CD14-positive monocyte (primary cell): ENCODE measurements around the gene ELOVL6. TPM values are rescaled to one million over a fixed set of nuclear protein-coding genes. Genes with fewer than 3 reads are reported as not detected.

Source experiments
- DNase-seq, 3 donors: peaks; one replicate each; pipeline ENCODE4 v3.0.0-alpha.2; 2011 to 2022
- H2AFZ ChIP-seq: 2 replicates; pipeline ENCODE4 v1.6.0; 2012; ENCODE audit warnings: mild to moderate bottlenecking, low read depth, low read length, inconsistent platforms; ENCODE audit not compliant: insufficient read depth, poor library complexity, severe bottlenecking
- H3K27ac ChIP-seq, 2 donors: 1 replicate in 1 of 2; 2 replicates in 1 of 2; pipeline ENCODE4 v1.5.1; 2012 to 2013; ENCODE audit warnings: low read length in 2 of 2, control low read depth in 1 of 2, inconsistent platforms in 1 of 2, low read depth in 1 of 2, mild to moderate bottlenecking in 1 of 2
- H3K27me3 ChIP-seq, 2 donors: one replicate each; pipeline versions ENCODE4 v1.6.0 to v1.6.1; 2011 to 2013; ENCODE audit warnings: low read length in 2 of 2; ENCODE audit not compliant: control insufficient read depth in 2 of 2, insufficient read depth in 2 of 2
- H3K36me3 ChIP-seq, 2 donors: replicated peaks in 1 of 2; 1 replicate in 1 of 2; 2 replicates in 1 of 2; pipeline versions ENCODE4 v1.5.1 to v1.6.1; 2012 to 2013; ENCODE audit warnings: low read length in 2 of 2, control low read depth in 1 of 2, inconsistent platforms in 1 of 2, mild to moderate bottlenecking in 1 of 2; ENCODE audit not compliant: insufficient read depth in 2 of 2, control insufficient read depth in 1 of 2
- H3K4me1 ChIP-seq, 2 donors: 1 replicate in 1 of 2; 2 replicates in 1 of 2; pipeline versions ENCODE4 v1.5.1 to v1.6.1; 2012 to 2013; ENCODE audit warnings: low read length in 2 of 2, control low read depth in 1 of 2, inconsistent platforms in 1 of 2, mild to moderate bottlenecking in 1 of 2, moderate library complexity in 1 of 2; ENCODE audit not compliant: insufficient read depth in 2 of 2, control insufficient read depth in 1 of 2
- H3K4me2 ChIP-seq: replicated peaks from 2 replicates; pipeline ENCODE3; 2012; ENCODE audit warnings: low read length, moderate library complexity, mild to moderate bottlenecking; ENCODE audit not compliant: poor library complexity, severe bottlenecking; ENCODE audit errors: extremely low read depth
- H3K4me3 ChIP-seq, 3 experiments: fragments of 200-600 bp in 1 of 3; sonication (generic) in 1 of 3; replicated peaks in 1 of 3; 1 replicate in 2 of 3; 2 replicates in 1 of 3; pipeline ENCODE4 v1.5.1; 2011 to 2013; ENCODE audit warnings: low read length in 3 of 3, mild to moderate bottlenecking in 3 of 3, control low read depth in 2 of 3, low read depth in 2 of 3, inconsistent platforms in 1 of 3, moderate library complexity in 1 of 3
- H3K79me2 ChIP-seq: 2 replicates; pipeline ENCODE4 v1.6.0; 2012; ENCODE audit warnings: mild to moderate bottlenecking, control low read depth, inconsistent platforms, low read length, moderate library complexity; ENCODE audit not compliant: insufficient read depth
- H3K9ac ChIP-seq: 2 replicates; pipeline ENCODE4 v1.6.0; 2017; ENCODE audit warnings: low read length, mild to moderate bottlenecking; ENCODE audit not compliant: insufficient read depth, poor library complexity, severe bottlenecking
- H3K9me3 ChIP-seq, 2 donors: replicated peaks in 1 of 2; 1 replicate in 1 of 2; 2 replicates in 1 of 2; pipeline versions ENCODE4 v1.5.1 to v1.6.1; 2012 to 2013; ENCODE audit warnings: low read length in 2 of 2, control low read depth in 1 of 2; ENCODE audit not compliant: control insufficient read depth in 1 of 2, insufficient read depth in 1 of 2
- H4K20me1 ChIP-seq: 2 replicates; pipeline ENCODE4 v1.6.0; 2012; ENCODE audit warnings: mild to moderate bottlenecking, low read length, control low read depth, moderate library complexity; ENCODE audit not compliant: insufficient read depth
- H3K27ac Mint-ChIP-seq, 7 donors: one replicate each; pipeline ENCODE4 v1.8.0; 2020; ENCODE audit warnings: mild to moderate bottlenecking in 7 of 7, mixed read lengths in 7 of 7, moderate library complexity in 6 of 7, inconsistent platforms in 2 of 7
- H3K27me3 Mint-ChIP-seq, 3 donors: one replicate each; pipeline ENCODE4 v1.8.0; 2021 to 2022; ENCODE audit warnings: low read depth in 3 of 3, mild to moderate bottlenecking in 3 of 3, mixed read lengths in 3 of 3, moderate library complexity in 3 of 3, inconsistent platforms in 1 of 3
- H3K36me3 Mint-ChIP-seq, 2 donors: one replicate each; pipeline ENCODE4 v1.8.0; 2020; ENCODE audit warnings: mixed read lengths in 2 of 2, inconsistent platforms in 1 of 2, mild to moderate bottlenecking in 1 of 2
- H3K4me1 Mint-ChIP-seq: one replicate; pipeline ENCODE4 v1.8.0; 2020; ENCODE audit warnings: mild to moderate bottlenecking, mixed read lengths
- H3K4me3 Mint-ChIP-seq, 2 donors: one replicate each; pipeline ENCODE4 v1.8.0; 2020; ENCODE audit warnings: mild to moderate bottlenecking in 2 of 2, mixed read lengths in 2 of 2, moderate library complexity in 1 of 2
- H3K9me3 Mint-ChIP-seq, 7 donors: one replicate each; pipeline ENCODE4 v1.8.0; 2020 to 2022; ENCODE audit warnings: mixed read lengths in 7 of 7, mild to moderate bottlenecking in 6 of 7, moderate library complexity in 6 of 7, inconsistent platforms in 2 of 7
- CTCF ChIP-seq: fragments of 200-600 bp; IDR thresholded peaks from one replicate; pipeline ENCODE4 v1.8.0; 2022; ENCODE audit warnings: antibody characterized with exemption, mild to moderate bottlenecking
- WGBS: methylation state at CpG from one replicate; pipeline ENCODE4 v1.1.5; 2013; ENCODE audit warnings: missing lambda C conversion rate; ENCODE audit not compliant: insufficient coverage; 5-methylcytosine and 5-hydroxymethylcytosine counted together
- intact Hi-C, 2 donors: fragments of 100-400 bp; cut with micrococcal nuclease; formaldehyde crosslinking; loops; one replicate each; pipeline versions ENCODE4 v1.15.0 to v1.15.1; 2023
- polyA plus RNA-seq, 3 donors: library from polyadenylated mRNA; depleted of rRNA in 1 of 3; unstranded in 2 of 3; stranded (reverse) in 1 of 3; fragments of 300-500 nt in 2 of 3; fragments of >200 nt in 1 of 3; fragmentation: Illumina TruSeq in 2 of 3; gene quantifications; 1 replicate in 2 of 3; 2 replicates in 1 of 3; pipeline ENCODE4 v1.2.3, GENCODE V29; 2012 to 2021

The ELOVL6 gene
- polyA plus RNA-seq, 3 donors, result 0.11 to 0.19 TPM; not detected in 1

GRCh38 chr4:110208419-110208818 lies 10.0 kb upstream of the ELOVL6 start:
- intact Hi-C loops, result loop anchor here in 1 of 2 donors (10.0 kb wide), 1 partner anchor 154 kb away; no protein-coding TSS in a partner anchor
- H3K9me3 Mint-ChIP-seq, result no peaks in the 10 kb centered on the region
- no peak overlapping the region for H3K27ac ChIP-seq
- H3K4me1 Mint-ChIP-seq, result peaks cover 1% of the 10 kb centered on the region
- H3K79me2 ChIP-seq, result no peaks in the 10 kb centered on the region
- no peaks in the 10 kb centered on the region for H3K27me3 ChIP-seq
- no peaks in the 10 kb centered on the region for H4K20me1 ChIP-seq
- peaks cover 8 to 9% (median 8%) of the 10 kb centered on the region in 3 donors for H3K27me3 Mint-ChIP-seq
- no peak overlapping the region for H3K4me2 ChIP-seq
- no peak for TF ChIP-seq CTCF
- H3K36me3 Mint-ChIP-seq, result no peaks in the 10 kb centered on the region
- H3K4me3 ChIP-seq, result no peak overlapping the region
- no peak overlapping the region for H3K4me3 Mint-ChIP-seq
- H3K9ac ChIP-seq, result no peak overlapping the region
- no peak overlapping the region for H3K27ac Mint-ChIP-seq
- WGBS, result 90% methylated on average over 5 of the region's 6 CpGs
- H3K9me3 ChIP-seq, result no peaks in the 10 kb centered on the region
- no peak overlapping the region for H2AFZ ChIP-seq
- no peaks in the 10 kb centered on the region for H3K36me3 ChIP-seq
- H3K4me1 ChIP-seq, result no peaks in the 10 kb centered on the region
- DNase-seq, result no peak

GRCh38 chr4:110207233-110207632 lies 8.8 kb upstream of the ELOVL6 start:
- H3K4me1 Mint-ChIP-seq, result peaks cover 1% of the 10 kb centered on the region
- Histone ChIP-seq H3K4me1 (no peaks in the 10 kb centered on the region), H3K27me3 (no peaks in the 10 kb centered on the region), H3K36me3 (no peaks in the 10 kb centered on the region), H3K27ac (no peak overlapping the region), H3K9me3 (no peaks in the 10 kb centered on the region), H3K79me2 (no peaks in the 10 kb centered on the region), H3K4me2 (no peak overlapping the region), H3K9ac (no peak overlapping the region), H4K20me1 (no peaks in the 10 kb centered on the region), H2AFZ (no peak overlapping the region), H3K4me3 (no peak overlapping the region)
- no peak overlapping the region for H3K4me3 Mint-ChIP-seq
- WGBS, result no CpG with 5 or more reads among the region's 1 CpG
- no peak for DNase-seq
- no peaks in the 10 kb centered on the region for H3K9me3 Mint-ChIP-seq
- TF ChIP-seq CTCF, result no peak
- H3K27ac Mint-ChIP-seq, result no peak overlapping the region
- peaks cover 11% of the 10 kb centered on the region in 3 donors for H3K27me3 Mint-ChIP-seq
- intact Hi-C loops, result loop anchor here in 1 of 2 donors (10.0 kb wide), 1 partner anchor 152 kb away; no protein-coding TSS in a partner anchor
- no peaks in the 10 kb centered on the region for H3K36me3 Mint-ChIP-seq
